ENCODE results near the gene TMEM259.

DNA sequence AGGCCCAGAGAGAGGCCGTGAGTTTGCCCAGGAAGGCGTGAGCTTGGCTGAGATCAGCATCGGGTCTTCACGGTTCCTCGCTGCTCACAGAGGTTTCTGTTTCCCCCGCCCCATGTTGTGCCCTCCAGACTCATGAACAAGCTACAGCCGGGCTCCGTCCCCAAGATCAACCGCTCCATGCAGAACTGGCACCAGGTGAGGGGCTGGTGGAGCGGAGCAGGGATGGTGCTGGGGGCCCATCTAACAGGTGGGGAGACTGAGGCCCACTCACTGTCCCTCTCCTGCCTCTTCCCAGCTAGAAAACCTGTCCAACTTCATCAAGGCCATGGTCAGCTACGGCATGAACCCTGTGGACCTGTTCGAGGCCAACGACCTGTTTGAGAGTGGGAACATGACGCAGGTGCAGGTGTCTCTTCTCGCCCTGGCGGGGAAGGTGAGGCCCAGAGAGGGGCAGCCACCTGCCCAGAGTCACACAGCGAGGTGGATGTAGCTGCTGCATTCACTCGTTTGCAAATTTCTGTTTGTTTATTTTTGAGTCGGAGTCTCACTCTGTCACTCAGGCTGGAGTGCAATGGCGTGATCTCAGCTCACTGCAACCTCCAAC lies 11.4 kb upstream of the TMEM259 start:
- TF ChIP-seq, protein P1, sequence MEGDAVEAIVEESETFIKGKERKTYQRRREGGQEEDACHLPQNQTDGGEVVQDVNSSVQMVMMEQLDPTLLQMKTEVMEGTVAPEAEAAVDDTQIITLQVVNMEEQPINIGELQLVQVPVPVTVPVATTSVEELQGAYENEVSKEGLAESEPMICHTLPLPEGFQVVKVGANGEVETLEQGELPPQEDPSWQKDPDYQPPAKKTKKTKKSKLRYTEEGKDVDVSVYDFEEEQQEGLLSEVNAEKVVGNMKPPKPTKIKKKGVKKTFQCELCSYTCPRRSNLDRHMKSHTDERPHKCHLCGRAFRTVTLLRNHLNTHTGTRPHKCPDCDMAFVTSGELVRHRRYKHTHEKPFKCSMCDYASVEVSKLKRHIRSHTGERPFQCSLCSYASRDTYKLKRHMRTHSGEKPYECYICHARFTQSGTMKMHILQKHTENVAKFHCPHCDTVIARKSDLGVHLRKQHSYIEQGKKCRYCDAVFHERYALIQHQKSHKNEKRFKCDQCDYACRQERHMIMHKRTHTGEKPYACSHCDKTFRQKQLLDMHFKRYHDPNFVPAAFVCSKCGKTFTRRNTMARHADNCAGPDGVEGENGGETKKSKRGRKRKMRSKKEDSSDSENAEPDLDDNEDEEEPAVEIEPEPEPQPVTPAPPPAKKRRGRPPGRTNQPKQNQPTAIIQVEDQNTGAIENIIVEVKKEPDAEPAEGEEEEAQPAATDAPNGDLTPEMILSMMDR (IDR thresholded peaks at IDR 0.05): no peak
- no peak for TF ChIP-seq EZH2 (IDR thresholded peaks at IDR 0.05; ENCODE audit: borderline replicate concordance, insufficient read depth, low read depth, low read length, poor library complexity, severe bottlenecking)
